DMS 273 (cell line): ENCODE results near the gene CLCC1.

Experiments used
- DNase-seq: peaks from one replicate; lab custom pipeline; 2025; ENCODE audit not compliant: unreplicated experiment; lab: John Stamatoyannopoulos, UW

Gene CLCC1

GRCh38 chr1:108916788-108917187 lies 46.5 kb downstream of the CLCC1 start:
- no peak for DNase-seq
